NCI-H1436 (cell line): ENCODE results near the gene RASAL2.
"Not testable (repeated sequence)": the region's sequence is repeated elsewhere in the genome, so short reads cannot be mapped to it uniquely, and the experiment has no call there.

Experiments used
- DNase-seq: peaks from one replicate; lab custom pipeline; 2025; lab: John Stamatoyannopoulos, UW

The RASAL2 gene

DNA sequence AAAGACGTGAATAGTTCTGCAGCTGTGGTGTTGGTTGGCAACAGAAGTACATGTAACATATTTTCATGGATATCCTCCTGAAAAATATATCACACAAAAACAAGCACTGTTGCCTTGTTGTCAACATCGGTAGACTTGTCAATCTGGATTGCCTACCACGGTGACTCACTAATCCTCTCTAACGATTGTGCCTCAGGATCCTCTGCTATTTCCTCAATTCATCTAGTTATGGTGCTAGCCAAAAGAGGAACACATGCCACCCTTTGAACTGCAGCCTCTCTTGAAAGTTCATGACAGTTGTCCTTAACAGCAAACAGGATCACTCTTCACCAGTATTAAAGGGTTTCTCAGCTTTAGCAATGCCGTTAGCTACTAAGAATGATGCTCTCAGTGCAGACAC is 25.7 kb downstream of the RASAL2 start:
- DNase-seq, result no peak

DNA sequence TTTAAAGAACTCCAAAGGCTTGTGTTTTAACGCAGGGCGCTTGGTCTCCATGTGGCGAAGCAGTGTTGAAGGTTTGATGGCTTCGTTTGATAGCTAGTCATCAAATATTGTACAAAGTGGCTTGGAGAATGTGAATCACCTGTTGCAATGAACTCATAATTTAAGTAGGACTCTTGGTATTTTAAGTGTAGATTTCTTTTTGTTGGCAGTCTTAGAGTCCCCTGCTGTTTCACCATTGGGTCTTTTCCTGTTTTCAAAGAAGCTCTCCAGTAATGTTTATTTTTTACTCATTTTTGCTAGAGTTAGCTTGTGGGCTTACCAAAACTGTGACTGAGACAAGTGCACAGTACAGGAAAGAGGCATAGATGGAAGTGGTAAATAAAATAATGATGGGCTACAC is 26.2 kb downstream of the RASAL2 start:
- DNase-seq, result no peak

GRCh38 chr1:178120520-178121052 is 26.7 kb downstream of the RASAL2 start:
- DNase-seq, result not testable (repeated sequence)

DNA sequence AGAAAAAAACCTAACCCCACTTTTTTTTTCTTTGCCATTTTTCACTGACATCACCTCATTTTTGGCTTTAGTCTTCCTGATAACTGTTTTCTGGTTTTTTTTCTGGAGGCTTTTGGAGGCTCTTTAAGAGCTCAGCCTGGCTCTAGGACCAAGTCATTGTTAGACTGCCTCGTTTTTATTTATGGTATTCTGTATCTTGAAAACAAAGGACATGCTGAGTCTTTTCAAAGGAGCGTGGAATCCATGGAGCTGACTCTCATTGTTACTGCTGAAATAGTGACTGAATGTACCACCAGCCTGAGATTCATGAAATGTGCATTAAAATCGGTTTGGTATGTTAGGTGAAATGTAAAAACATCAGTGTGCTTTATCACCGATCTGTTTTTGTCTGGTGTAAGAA is 28.0 kb downstream of the RASAL2 start:
- no peak for DNase-seq

DNA sequence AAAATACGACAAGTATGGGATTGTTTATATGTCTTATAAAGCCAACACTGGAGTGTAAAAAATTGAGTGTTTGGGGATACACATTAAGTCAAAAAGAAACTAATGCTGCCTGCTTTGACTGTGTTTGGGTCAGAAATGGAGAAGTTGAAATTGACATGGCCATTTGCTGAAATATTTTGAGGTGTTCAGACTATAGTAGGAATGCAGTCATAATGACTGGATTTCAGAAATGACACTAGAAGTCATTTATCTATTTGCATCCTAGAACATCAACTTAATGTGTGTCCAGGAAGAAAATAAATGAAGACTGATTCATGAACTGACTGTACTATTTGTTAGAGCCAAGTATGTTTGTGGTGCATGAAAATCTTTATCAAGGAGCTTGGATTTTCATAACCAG is 28.4 kb downstream of the RASAL2 start:
- DNase-seq, result no peak

DNA sequence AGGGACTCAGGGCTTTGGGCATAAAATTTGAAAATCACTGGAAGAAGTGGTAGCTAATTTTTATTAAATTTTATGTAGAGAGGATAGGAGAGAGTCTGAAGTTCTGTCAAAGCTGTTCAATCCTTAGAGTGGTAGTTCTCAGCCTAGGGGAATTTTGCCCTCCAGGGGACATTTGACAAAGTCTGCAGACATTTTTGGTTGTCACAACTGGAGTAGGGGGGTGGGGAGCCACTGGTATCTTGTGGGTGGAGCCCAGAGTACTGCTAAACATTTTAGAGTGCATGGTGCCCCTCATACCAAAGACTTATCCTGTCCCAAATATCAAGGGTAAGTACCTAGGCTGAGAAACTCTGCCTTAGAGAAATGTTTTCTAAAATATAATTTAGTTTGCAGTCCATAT is 30.2 kb downstream of the RASAL2 start:
- no peak for DNase-seq

DNA sequence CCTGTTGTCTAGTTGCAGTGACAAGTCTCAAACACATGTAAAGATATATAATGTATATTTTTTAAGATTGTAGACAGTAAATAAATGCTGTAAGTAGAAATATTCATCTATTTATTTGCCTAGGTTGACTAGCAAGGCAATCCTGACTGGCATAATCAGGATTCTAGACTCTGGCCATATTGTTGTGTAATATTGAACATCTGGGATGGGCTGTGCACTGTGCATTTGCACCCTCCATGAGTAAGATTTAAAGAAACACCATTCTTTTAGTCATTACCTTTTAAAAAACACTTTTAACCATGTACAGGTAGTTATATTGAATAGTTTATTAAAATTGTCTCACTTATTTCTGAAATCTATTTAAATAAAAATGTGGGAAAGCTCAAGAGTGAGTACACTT is 32.4 kb downstream of the RASAL2 start:
- DNase-seq, result no peak

- no peak for DNase-seq
Observed at GRCh38 chr1:178126741-178127185, 32.9 kb downstream of the RASAL2 start.

DNA sequence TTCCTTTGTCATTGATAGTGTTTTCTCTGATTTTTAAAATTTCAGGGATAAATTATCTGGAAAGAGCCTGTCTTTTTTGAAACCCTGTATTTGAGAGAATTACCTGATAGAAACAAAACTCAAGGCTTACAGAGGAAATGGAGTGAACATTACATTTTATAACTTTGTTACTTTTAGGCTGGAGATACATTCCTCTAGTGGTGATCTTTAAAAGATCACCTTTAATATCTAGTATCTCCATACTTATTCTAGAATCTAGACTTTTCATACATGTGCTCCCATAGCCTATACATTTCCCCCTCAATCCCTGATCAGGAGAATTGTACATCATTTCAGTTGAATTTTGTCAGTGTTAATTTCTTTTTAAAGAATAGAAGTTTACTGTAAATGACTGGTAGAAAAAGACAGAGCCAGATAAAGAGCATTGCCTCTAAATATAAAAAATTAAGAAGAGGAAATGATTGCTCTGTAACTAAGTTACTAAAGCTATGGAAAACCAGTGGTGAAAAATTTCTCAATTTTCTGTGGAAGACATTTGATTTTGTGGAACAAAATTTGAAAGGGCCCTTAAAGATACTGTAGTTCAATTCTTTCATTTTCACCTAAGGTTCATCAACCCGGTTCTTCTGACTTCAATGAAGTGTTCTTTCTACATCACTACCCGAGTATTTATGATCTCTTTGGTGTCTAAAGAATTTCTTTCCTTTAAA is 33.7 kb downstream of the RASAL2 start:
- DNase-seq, result no peak

- no peak for DNase-seq
Observed at GRCh38 chr1:178133239-178133989, 39.5 kb downstream of the RASAL2 start.

DNA sequence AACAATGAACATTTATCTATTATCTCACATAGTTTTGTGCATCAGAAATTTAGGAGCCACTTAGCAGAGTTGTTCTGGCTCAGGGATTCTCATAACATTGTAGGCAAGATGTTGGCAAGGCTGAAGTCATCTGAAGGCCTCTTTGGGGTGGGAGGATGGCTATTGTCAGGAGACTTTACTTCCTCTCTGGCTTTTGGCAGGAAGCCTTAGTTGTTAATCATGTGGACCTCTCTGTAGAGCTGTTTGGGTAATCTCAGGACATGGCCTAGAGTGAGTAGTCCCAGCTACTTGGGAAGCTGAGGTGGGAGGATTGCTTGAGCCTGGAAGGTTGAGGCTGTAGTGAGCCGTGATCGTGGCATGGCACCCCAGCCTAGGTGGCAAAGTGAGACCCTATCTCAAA is 40.2 kb downstream of the RASAL2 start:
- no peak for DNase-seq

GRCh38 chr1:178137238-178137637 is 43.3 kb downstream of the RASAL2 start:
- no peak for DNase-seq

DNA sequence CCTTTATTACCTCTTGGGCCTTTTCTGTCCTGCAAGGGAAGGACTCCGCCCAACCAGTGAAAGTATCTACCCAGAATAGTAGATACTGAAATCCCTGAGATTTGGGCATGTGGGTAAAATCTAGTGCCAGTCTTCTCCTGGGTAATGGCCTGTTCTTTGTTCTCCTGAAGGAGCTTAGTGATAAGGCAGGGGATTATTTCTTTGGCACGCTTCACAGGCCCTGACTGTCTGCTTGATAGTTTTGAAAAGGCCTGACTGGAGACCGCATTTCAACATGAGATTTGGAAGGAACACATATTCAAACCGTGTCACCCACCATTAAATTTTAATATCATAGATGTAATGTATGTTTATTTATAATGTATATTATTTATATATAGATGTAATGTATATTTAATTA is 48.9 kb downstream of the RASAL2 start:
- DNase-seq, result no peak

DNA sequence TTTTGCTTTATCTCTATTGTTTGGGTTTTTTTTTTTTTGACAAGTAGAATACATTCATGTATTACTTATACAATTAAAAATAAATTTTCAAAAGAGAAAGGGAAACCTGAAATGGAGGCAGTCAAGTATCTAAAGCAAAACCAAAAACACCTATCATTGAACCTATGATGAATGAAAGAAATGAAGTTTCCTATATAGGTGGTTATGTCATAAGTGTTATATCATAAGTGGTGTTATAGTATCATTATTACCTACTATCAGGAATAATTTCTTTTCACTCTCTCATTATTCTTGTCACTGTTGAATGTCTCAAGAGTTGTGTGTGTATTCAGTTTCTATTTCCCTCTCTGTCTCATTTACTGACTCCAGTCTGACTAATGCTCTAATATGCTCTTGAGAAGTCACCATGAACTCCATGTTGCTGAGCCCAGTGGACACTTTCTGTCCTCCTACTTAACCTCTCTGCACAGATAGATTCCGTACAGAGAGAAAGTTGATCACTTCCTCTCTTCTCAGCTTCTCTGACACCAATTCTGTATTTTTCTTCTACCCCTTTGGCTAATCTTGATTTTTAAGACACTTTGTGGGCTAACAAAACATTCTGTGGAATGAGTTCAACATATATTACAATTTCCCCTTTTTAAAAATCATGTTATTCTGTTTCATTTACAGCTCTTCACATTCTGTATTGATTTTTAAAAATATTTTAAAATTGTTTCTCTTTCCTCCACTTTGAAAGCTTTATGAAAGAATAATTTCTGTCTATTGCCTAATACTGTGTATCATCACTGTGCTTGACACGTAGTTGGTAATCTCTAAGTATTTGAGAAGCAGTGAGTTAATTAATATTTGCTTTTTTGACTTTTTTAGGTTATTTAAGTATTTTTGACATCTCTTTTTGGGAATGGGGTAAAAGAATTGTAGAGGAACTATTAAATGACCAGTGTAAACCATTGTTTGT is 50.1 kb downstream of the RASAL2 start:
- DNase-seq, result no peak

DNA sequence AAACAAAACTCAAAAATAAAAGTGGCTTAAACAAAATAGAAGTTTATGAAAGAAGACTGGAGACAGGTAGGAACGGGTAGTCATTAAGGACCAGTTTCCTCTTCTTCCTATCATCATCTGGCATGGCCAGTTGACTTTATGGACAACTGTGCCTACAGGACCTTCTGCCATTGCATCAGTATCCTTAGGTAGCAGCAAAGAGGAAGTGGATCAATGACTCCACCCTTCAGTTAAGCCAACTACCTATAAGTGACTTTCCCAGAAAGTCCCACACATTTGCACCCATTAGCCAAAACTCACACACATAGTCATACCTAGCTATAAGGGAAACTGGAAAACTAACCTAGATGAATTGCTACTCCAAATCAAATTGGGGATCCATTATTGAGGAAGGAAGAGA is 51.7 kb downstream of the RASAL2 start:
- no peak for DNase-seq

GRCh38 chr1:178146436-178146835 is 52.5 kb downstream of the RASAL2 start:
- DNase-seq, result no peak

DNA sequence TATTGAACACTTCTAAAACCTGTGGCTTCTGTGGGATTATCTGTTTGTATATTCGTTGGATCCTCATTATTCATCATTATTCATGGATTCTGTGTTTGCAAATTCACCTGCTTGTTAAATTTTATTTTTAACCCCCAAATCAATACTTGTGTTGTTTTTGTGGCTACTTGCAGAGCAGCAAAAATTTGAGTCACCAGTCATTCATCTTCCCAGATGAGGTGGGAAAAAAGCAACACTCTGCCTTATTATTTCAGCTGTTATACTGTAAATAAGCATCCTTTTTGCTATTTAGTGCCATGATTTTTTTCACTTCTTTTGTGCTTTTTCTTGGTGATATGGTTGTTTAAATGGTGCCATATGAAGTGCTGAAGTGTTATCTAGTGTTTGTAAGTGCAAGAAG is 56.7 kb downstream of the RASAL2 start:
- no peak for DNase-seq

DNA sequence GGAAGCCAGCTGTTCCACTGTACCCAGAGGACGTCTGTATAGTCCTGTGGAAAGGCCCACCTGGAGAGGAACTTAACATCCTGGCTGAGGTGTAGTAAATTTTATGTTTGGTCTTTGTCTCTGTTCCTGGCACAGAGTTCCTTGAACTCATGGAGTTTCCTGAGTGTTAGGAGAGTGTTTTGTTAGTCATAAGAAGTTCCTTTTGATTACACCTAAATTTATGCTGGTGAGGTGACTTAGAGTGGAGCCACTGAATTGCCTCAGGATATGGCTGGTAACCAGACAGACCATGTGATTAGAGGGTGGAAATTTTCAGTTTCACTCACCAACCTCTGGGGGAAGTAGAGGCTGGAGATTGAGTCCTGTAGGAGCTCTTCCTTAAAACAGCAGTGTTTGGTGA is 57.9 kb downstream of the RASAL2 start:
- DNase-seq, result no peak

- DNase-seq, result no peak
Observed at GRCh38 chr1:178155481-178156255, 61.8 kb downstream of the RASAL2 start.

- DNase-seq, result no peak
Observed at GRCh38 chr1:178160736-178161475, 67.0 kb downstream of the RASAL2 start.

- DNase-seq, result no peak
Observed at GRCh38 chr1:178161516-178161915, 67.6 kb downstream of the RASAL2 start.
